Lung (tissue), 12 donors: Measurements from ENCODE around the gene CANX. TPM values are rescaled to one million over a fixed set of nuclear protein-coding genes. Genes with fewer than 3 reads are reported as not detected.
A peak's percentile ranks its signal among the peaks of the same experiment; 100 is the strongest.

ENCODE experiments used
- ATAC-seq: fragments of 200-7000 bp; cut with Tn5 transposase; one replicate; pipeline ENCODE4 v1.9.1; 2020; ENCODE audit warnings: moderate number of reproducible peaks; ENCODE audit not compliant: insufficient read depth, low FRiP score
- DNase-seq, 3 donors: peaks; one replicate each; pipeline ENCODE4 v3.0.0-alpha.2; 2013 to 2017
- H3K27ac ChIP-seq, 2 donors: one replicate each; pipeline ENCODE4 v1.5.1; 2013; ENCODE audit warnings: mild to moderate bottlenecking in 2 of 2, moderate library complexity in 2 of 2, control low read depth in 1 of 2, inconsistent platforms in 1 of 2, low read depth in 1 of 2, low read length in 1 of 2
- H3K27me3 ChIP-seq, 3 donors: one replicate each; pipeline ENCODE4 v1.5.1; 2013; ENCODE audit warnings: low read length in 2 of 3; ENCODE audit not compliant: control insufficient read depth in 3 of 3, insufficient read depth in 3 of 3
- H3K36me3 ChIP-seq, 4 donors: one replicate each; pipeline ENCODE4 v1.5.1; 2013; ENCODE audit warnings: low read length in 4 of 4, mild to moderate bottlenecking in 1 of 4, moderate library complexity in 1 of 4; ENCODE audit not compliant: control insufficient read depth in 4 of 4, insufficient read depth in 4 of 4
- H3K4me1 ChIP-seq, 5 donors: one replicate each; pipeline ENCODE4 v1.5.1; 2013; ENCODE audit warnings: low read length in 5 of 5, mild to moderate bottlenecking in 2 of 5, moderate library complexity in 1 of 5; ENCODE audit not compliant: control insufficient read depth in 5 of 5, insufficient read depth in 5 of 5
- H3K4me3 ChIP-seq: one replicate; pipeline ENCODE4 v1.5.1; 2013; ENCODE audit warnings: mild to moderate bottlenecking, control low read depth, moderate library complexity
- H3K9ac ChIP-seq, 2 donors: one replicate each; pipeline ENCODE4 v1.5.1; 2013; ENCODE audit warnings: low read length in 2 of 2, control low read depth in 1 of 2; ENCODE audit not compliant: insufficient read depth in 1 of 2
- H3K9me3 ChIP-seq, 4 donors: one replicate each; pipeline ENCODE4 v1.5.1; 2013; ENCODE audit warnings: low read length in 3 of 4, mild to moderate bottlenecking in 1 of 4, moderate library complexity in 1 of 4; ENCODE audit not compliant: control insufficient read depth in 4 of 4, insufficient read depth in 3 of 4
- CTCF ChIP-seq: IDR thresholded peaks from 2 replicates; pipeline ENCODE4 v1.5.1; 2012; ENCODE audit warnings: mild to moderate bottlenecking; ENCODE audit errors: control extremely low read depth, extremely low read depth
- WGBS, 2 donors: extraction: QIAGEN DNeasy Blood & Tissue Kit; methylation state at CpG; one replicate each; pipeline ENCODE4 v1.1.7; 2013; 5-methylcytosine and 5-hydroxymethylcytosine counted together
- polyA plus RNA-seq, 2 donors: library from polyadenylated mRNA; stranded (reverse); fragments of 200-250 nt; gene quantifications; one replicate each; pipeline ENCODE4 v1.2.1, GENCODE V29; 2013
- total RNA-seq, 2 donors: library from RNA; depleted of rRNA in 1 of 2; stranded (reverse); fragments of >200 nt in 1 of 2; gene quantifications; one replicate each; pipeline ENCODE4 v1.2.1, GENCODE V29; 2014 to 2021
- donor health status: control.
- donor health status: control.
- donor health status: Bipolar disorder and iron deficiency.
- donor health status: healthy.
- donor health status: DM: yes; HTN: yes; CAD: no.

The CANX gene
- total and polyA plus RNA-seq, 4 donors = 132 to 924 (median 294) TPM

- H3K27me3 ChIP-seq = no peaks in the 10 kb centered on the region
- peaks cover 0 to 16% (median 9%) of the 10 kb centered on the region in 4 donors for H3K36me3 ChIP-seq
- peak overlapping the region in 1 of 2 donors; percentile 74 for H3K27ac ChIP-seq
- no peak overlapping the region for H3K4me3 ChIP-seq
- ATAC-seq = peak; percentile 67
- WGBS, 2 donors = 23 to 29% methylated on average over 10 of the region's 10 CpGs
- H3K9ac ChIP-seq = no peak overlapping the region
- peak; percentile 70 to 82 (median 75) for DNase-seq
- peaks cover 0 to 2% (median 0%) of the 10 kb centered on the region in 4 donors for H3K9me3 ChIP-seq
- TF ChIP-seq CTCF = peak; percentile 86
- H3K4me1 ChIP-seq = peaks cover 0 to 21% (median 7%) of the 10 kb centered on the region in 5 donors
Measured at GRCh38 chr5:179763215-179763945, 64.6 kb downstream of the CANX start.

GRCh38 chr5:179764056-179764455, 65.3 kb downstream of the CANX start:
- Histone ChIP-seq H3K4me3 (no peak overlapping the region), H3K9me3 (peaks cover 0 to 2% (median 0%) of the 10 kb centered on the region in 4 donors), H3K9ac (no peak overlapping the region), H3K36me3 (peaks cover 0 to 20% (median 10%) of the 10 kb centered on the region in 4 donors), H3K4me1 (peaks cover 0 to 21% (median 7%) of the 10 kb centered on the region in 5 donors), H3K27me3 (no peaks in the 10 kb centered on the region), H3K27ac (peak overlapping the region in 1 of 2 donors; percentile 6)
- DNase-seq (no peak), ATAC-seq (no peak)
- TF ChIP-seq CTCF = no peak
- 73 to 77% methylated on average over 8 of the region's 8 CpGs for WGBS, 2 donors

- no peaks in the 10 kb centered on the region for H3K27me3 ChIP-seq
- no peak for TF ChIP-seq CTCF
- WGBS, 2 donors = 50 to 53% methylated on average over 13 of the region's 13 CpGs
- H3K9ac ChIP-seq = no peak overlapping the region
- peaks cover under 1 to 23% (median 20%) of the 10 kb centered on the region in 4 donors for H3K36me3 ChIP-seq
- ATAC-seq (no peak), DNase-seq (no peak)
- peaks cover 0 to 2% (median 0%) of the 10 kb centered on the region in 4 donors for H3K9me3 ChIP-seq
- no peak overlapping the region for H3K4me3 ChIP-seq
- H3K27ac ChIP-seq = peak overlapping the region in 1 of 2 donors; percentile 74
- H3K4me1 ChIP-seq = peaks cover 0 to 18% (median 7%) of the 10 kb centered on the region in 5 donors
Measured at GRCh38 chr5:179765400-179765799, 66.6 kb downstream of the CANX start.
